OCI-LY1 (cell line): ENCODE data around the gene AHDC1.

Source experiments
- CTCF ChIP-seq: fragments of 200-600 bp; sonication (generic), shearing (Covaris generic); IDR thresholded peaks from 2 replicates; pipeline ENCODE4 v1.5.1; 2017; ENCODE audit warnings: mild to moderate bottlenecking, antibody characterized with exemption, low read length, moderate library complexity, mixed read lengths
- EZH2 ChIP-seq: fragments of 200-600 bp; sonication (generic), shearing (Covaris generic); IDR thresholded peaks from 2 replicates; pipeline ENCODE4 v1.8.0; 2017; ENCODE audit warnings: borderline replicate concordance, mixed run types, mild to moderate bottlenecking, antibody characterized with exemption, low read length, moderate library complexity, mixed read lengths

- TF ChIP-seq CTCF: no peak
- no peak for TF ChIP-seq EZH2
Observed at GRCh38 chr1:27609210-27609555, 5.2 kb upstream of the AHDC1 start.
